Measurements from ENCODE around the gene FUT8.

Gene FUT8

DNA sequence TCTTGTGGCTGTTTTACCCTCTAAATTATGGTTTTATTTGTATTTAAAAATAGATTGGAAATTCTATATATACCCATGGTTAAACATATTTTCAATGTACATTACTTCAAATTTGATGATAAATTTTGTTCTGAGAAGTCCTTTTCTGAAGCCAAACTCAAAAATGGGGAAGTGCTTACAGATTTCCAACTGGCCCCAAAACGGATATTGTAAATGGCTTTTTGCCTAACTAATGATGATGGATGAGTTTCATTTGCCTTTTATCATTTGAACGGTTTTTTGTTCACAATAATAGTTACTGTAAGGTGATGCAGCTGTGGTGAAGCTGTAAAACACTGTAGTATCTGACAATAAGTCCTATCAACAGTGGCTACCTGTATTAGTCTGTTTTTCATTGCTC, 136.9 kb downstream of the FUT8 start:
- Histone ChIP-seq H3K9ac (ENCODE audit: low read depth in 1 of 2, low read length in 2 of 2) (no peak overlapping the region), H3K9me3 (ENCODE audit: control insufficient read depth in 2 of 2, low read length in 2 of 2) (no peaks in the 10 kb centered on the region), H3K4me1 (ENCODE audit: control insufficient read depth in 2 of 2, insufficient read depth in 2 of 2, low read length in 2 of 2) (no peaks in the 10 kb centered on the region), H3K4me3 (ENCODE audit: low read length in 2 of 2) (no peak overlapping the region), H3K27me3 (ENCODE audit: control insufficient read depth in 2 of 2, insufficient read depth in 2 of 2, low read length in 2 of 2) (no peaks in the 10 kb centered on the region), H3K36me3 (ENCODE audit: control insufficient read depth in 2 of 2, insufficient read depth in 2 of 2, low read length in 2 of 2) (no peaks in the 10 kb centered on the region), H3K27ac (ENCODE audit: low read depth in 2 of 2, low read length in 2 of 2) (no peak overlapping the region)

DNA sequence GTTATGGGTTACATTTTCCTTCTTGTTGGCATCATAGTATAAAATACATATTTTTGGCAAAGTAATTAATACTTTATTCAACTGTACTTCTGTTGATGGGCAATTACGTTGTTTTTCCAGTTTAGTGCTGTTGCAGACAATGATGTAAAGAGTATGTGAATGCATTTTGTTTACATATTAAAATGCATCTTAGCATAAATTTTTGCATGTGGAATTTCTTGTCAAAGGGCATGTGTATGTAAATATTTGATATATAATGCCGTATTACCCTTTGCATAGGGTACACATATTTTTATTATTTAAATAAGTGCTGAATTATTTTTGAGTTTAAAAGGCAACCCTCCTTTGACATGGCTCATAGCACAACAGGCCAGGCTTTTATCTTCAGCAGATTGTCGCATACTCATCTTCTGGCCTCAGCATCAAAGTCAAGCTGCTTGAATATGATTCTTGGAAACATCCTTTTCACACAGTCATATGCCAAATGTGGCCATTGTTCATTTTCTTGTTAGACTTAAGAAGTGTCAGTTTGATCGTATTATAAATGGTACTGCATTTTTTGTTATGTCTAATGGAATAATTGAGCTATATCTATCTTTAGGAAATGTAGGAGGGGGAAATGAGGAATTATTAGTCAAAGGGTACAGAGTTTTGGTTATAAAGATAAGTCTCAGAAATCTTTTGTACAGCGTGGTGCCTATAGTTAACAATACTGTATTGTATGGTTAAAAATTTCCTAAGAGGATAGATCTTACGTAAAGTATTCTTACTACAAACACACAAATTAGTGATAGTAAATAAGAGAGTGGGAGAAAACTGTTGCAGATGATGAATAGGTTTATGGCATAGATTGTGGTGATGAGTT, 138.5 kb downstream of the FUT8 start:
- no peaks in the 10 kb centered on the region for H3K27me3 ChIP-seq (ENCODE audit: control insufficient read depth in 2 of 2, insufficient read depth in 2 of 2, low read length in 2 of 2)
- H3K9me3 ChIP-seq (ENCODE audit: control insufficient read depth in 2 of 2, low read length in 2 of 2) = no peaks in the 10 kb centered on the region
- no peak overlapping the region for H3K9ac ChIP-seq (ENCODE audit: low read depth in 1 of 2, low read length in 2 of 2)
- no peak overlapping the region for H3K4me3 ChIP-seq (ENCODE audit: low read length in 2 of 2)
- no peaks in the 10 kb centered on the region for H3K36me3 ChIP-seq (ENCODE audit: control insufficient read depth in 2 of 2, insufficient read depth in 2 of 2, low read length in 2 of 2)
- no peak overlapping the region for H3K27ac ChIP-seq (ENCODE audit: low read depth in 2 of 2, low read length in 2 of 2)
- no peaks in the 10 kb centered on the region for H3K4me1 ChIP-seq (ENCODE audit: control insufficient read depth in 2 of 2, insufficient read depth in 2 of 2, low read length in 2 of 2)

DNA sequence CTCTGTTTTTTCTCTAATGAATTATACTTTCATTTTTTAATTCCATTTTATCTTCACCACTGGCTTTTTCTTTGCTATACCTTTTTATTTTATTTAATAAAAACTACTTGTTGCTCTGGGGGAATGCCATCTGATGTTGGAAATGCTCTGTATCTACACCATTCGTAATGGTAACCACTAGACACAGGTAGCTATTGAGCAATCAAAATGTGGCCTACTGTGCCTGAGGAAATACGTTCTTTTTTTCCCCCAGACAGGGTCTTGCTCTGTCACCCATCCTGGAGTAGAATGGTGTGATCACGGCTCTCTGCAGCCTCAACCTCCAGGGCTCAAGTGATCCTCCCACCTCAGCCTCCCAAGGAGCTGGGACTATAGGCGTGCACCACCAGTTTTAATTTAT, 140.2 kb downstream of the FUT8 start:
- Histone ChIP-seq H3K9ac (ENCODE audit: low read depth in 1 of 2, low read length in 2 of 2) (no peak overlapping the region), H3K36me3 (ENCODE audit: control insufficient read depth in 2 of 2, insufficient read depth in 2 of 2, low read length in 2 of 2) (no peaks in the 10 kb centered on the region), H3K9me3 (ENCODE audit: control insufficient read depth in 2 of 2, low read length in 2 of 2) (no peaks in the 10 kb centered on the region), H3K27ac (ENCODE audit: low read depth in 2 of 2, low read length in 2 of 2) (no peak overlapping the region), H3K4me1 (ENCODE audit: control insufficient read depth in 2 of 2, insufficient read depth in 2 of 2, low read length in 2 of 2) (no peaks in the 10 kb centered on the region), H3K27me3 (ENCODE audit: control insufficient read depth in 2 of 2, insufficient read depth in 2 of 2, low read length in 2 of 2) (no peaks in the 10 kb centered on the region), H3K4me3 (ENCODE audit: low read length in 2 of 2) (no peak overlapping the region)

DNA sequence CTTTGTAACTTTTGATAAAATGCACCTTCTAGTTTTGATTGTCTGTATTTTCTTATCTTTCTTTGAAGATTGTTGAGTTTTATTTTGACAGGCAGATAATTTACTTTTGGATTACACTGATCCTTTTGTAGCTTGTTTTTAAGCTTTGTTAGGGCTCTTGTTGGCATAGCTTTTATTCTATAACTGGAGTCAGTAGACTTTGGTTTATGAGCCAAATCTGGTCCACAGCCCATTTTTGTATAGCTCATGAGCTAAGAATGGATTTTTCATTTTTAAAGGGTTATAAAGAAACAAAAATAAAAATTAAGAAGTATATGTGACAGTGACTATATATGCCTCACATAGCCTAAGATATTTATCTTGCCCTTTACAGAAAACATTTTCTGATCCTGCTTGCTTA, 142.3 kb downstream of the FUT8 start:
- Histone ChIP-seq H3K36me3 (ENCODE audit: control insufficient read depth in 2 of 2, insufficient read depth in 2 of 2, low read length in 2 of 2) (no peaks in the 10 kb centered on the region), H3K4me1 (ENCODE audit: control insufficient read depth in 2 of 2, insufficient read depth in 2 of 2, low read length in 2 of 2) (no peaks in the 10 kb centered on the region), H3K9me3 (ENCODE audit: control insufficient read depth in 2 of 2, low read length in 2 of 2) (no peaks in the 10 kb centered on the region), H3K4me3 (ENCODE audit: low read length in 2 of 2) (no peak overlapping the region), H3K27ac (ENCODE audit: low read depth in 2 of 2, low read length in 2 of 2) (no peak overlapping the region), H3K9ac (ENCODE audit: low read depth in 1 of 2, low read length in 2 of 2) (no peak overlapping the region), H3K27me3 (ENCODE audit: control insufficient read depth in 2 of 2, insufficient read depth in 2 of 2, low read length in 2 of 2) (no peaks in the 10 kb centered on the region)

DNA sequence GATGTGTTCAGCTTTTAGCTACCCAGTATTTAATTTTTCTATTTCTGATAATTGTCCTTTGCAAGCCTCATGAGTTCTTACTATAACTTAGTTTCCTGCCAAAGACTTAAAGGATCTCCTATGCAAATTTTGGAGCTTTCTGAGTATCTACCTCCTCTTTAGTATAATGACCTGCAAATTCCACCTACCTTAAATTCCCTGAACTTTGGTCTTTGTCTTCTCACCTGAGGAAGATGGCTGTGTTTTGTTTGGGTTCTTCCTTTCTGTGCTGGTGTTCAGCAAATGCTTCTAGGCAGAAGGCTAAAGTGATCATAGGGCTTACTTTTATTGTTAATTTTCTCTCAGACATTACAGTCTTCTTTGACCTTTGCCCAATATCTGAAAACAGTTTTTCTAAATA, 142.8 kb downstream of the FUT8 start:
- Histone ChIP-seq H3K27me3 (ENCODE audit: control insufficient read depth in 2 of 2, insufficient read depth in 2 of 2, low read length in 2 of 2) (no peaks in the 10 kb centered on the region), H3K9me3 (ENCODE audit: control insufficient read depth in 2 of 2, low read length in 2 of 2) (no peaks in the 10 kb centered on the region), H3K4me1 (ENCODE audit: control insufficient read depth in 2 of 2, insufficient read depth in 2 of 2, low read length in 2 of 2) (no peaks in the 10 kb centered on the region), H3K36me3 (ENCODE audit: control insufficient read depth in 2 of 2, insufficient read depth in 2 of 2, low read length in 2 of 2) (no peaks in the 10 kb centered on the region), H3K9ac (ENCODE audit: low read depth in 1 of 2, low read length in 2 of 2) (no peak overlapping the region), H3K4me3 (ENCODE audit: low read length in 2 of 2) (no peak overlapping the region), H3K27ac (ENCODE audit: low read depth in 2 of 2, low read length in 2 of 2) (no peak overlapping the region)

DNA sequence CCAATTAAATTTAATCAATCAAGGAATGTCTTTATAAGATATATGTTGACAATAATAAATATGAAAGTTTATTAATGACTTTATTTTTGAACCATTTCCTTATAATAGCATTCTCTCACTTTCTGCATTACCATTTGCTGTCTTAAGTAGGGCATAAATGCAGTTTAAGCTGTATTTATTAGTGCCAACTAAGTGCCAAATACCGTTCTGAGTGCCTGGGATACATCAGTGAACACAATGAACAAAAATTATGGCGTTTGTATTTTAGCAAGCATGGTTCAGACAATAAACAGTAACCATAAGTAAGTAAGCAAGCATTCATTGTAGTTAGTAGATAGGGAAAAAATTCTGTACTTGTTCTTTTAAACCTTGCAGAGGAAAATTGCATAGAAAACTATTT, 145.8 kb downstream of the FUT8 start:
- H3K27ac ChIP-seq (ENCODE audit: low read depth in 2 of 2, low read length in 2 of 2) = no peak overlapping the region
- H3K9me3 ChIP-seq (ENCODE audit: control insufficient read depth in 2 of 2, low read length in 2 of 2) = no peaks in the 10 kb centered on the region
- H3K27me3 ChIP-seq (ENCODE audit: control insufficient read depth in 2 of 2, insufficient read depth in 2 of 2, low read length in 2 of 2) = no peaks in the 10 kb centered on the region
- no peak overlapping the region for H3K4me3 ChIP-seq (ENCODE audit: low read length in 2 of 2)
- no peaks in the 10 kb centered on the region for H3K36me3 ChIP-seq (ENCODE audit: control insufficient read depth in 2 of 2, insufficient read depth in 2 of 2, low read length in 2 of 2)
- no peak overlapping the region for H3K9ac ChIP-seq (ENCODE audit: low read depth in 1 of 2, low read length in 2 of 2)
- no peaks in the 10 kb centered on the region for H3K4me1 ChIP-seq (ENCODE audit: control insufficient read depth in 2 of 2, insufficient read depth in 2 of 2, low read length in 2 of 2)

DNA sequence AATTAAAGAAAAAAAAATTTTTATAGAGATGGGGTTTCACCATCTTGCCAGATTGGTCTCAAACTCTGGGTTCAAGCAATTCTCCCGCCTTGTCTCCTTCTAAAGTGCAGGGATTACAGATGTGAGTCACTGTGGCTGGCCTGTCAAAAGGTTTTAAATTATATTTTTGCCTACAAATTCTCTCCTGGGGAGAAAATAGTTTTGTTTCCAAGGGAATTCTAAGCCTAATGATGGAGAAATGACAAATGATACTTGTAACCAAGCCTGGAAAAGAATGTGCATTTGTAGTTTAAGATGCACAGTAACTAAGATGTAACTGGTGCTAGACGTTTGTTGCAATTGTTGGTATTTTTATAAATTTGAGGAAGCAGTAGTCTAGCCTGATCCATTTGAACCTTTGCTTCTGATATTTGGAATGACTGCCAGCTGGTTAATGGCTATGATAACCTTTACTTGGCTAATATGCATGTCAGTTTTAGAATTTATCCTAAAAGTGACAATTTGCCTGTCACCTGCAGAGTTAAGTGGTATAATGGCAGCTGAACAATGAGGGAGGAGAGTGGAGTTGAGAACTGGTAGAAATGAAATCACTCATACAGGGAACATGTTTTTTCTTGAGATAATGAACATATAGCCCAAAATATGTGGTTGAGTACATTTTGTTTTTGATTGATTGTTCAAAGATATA, 148.0 kb downstream of the FUT8 start:
- H3K4me1 ChIP-seq (ENCODE audit: control insufficient read depth in 2 of 2, insufficient read depth in 2 of 2, low read length in 2 of 2) = no peaks in the 10 kb centered on the region
- no peaks in the 10 kb centered on the region for H3K9me3 ChIP-seq (ENCODE audit: control insufficient read depth in 2 of 2, low read length in 2 of 2)
- H3K36me3 ChIP-seq (ENCODE audit: control insufficient read depth in 2 of 2, insufficient read depth in 2 of 2, low read length in 2 of 2) = no peaks in the 10 kb centered on the region
- no peak overlapping the region for H3K9ac ChIP-seq (ENCODE audit: low read depth in 1 of 2, low read length in 2 of 2)
- no peaks in the 10 kb centered on the region for H3K27me3 ChIP-seq (ENCODE audit: control insufficient read depth in 2 of 2, insufficient read depth in 2 of 2, low read length in 2 of 2)
- H3K4me3 ChIP-seq (ENCODE audit: low read length in 2 of 2) = no peak overlapping the region
- H3K27ac ChIP-seq (ENCODE audit: low read depth in 2 of 2, low read length in 2 of 2) = no peak overlapping the region

DNA sequence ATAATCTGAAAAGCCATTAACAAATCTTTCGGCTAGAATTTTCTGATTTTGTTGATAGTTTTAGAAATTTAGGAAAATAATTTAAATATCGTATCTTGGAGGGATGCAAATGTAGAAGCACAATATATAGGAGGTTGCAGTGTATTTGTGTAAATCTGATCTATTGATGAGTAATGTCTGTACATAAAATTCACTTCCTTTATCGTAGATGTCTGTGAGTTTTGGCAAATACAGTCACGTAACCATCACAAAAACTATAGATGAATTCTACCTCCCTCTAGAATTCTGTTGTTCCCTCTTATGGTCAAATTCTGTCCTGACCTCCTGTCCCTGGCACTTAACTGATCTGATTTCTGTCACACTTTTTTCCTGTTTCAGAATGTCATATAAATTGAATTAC, 151.8 kb downstream of the FUT8 start:
- no peak overlapping the region for H3K27ac ChIP-seq (ENCODE audit: low read depth in 2 of 2, low read length in 2 of 2)
- H3K4me1 ChIP-seq (ENCODE audit: control insufficient read depth in 2 of 2, insufficient read depth in 2 of 2, low read length in 2 of 2) = no peaks in the 10 kb centered on the region
- H3K36me3 ChIP-seq (ENCODE audit: control insufficient read depth in 2 of 2, insufficient read depth in 2 of 2, low read length in 2 of 2) = no peaks in the 10 kb centered on the region
- no peak overlapping the region for H3K9ac ChIP-seq (ENCODE audit: low read depth in 1 of 2, low read length in 2 of 2)
- no peak overlapping the region for H3K4me3 ChIP-seq (ENCODE audit: low read length in 2 of 2)
- H3K27me3 ChIP-seq (ENCODE audit: control insufficient read depth in 2 of 2, insufficient read depth in 2 of 2, low read length in 2 of 2) = no peaks in the 10 kb centered on the region
- no peaks in the 10 kb centered on the region for H3K9me3 ChIP-seq (ENCODE audit: control insufficient read depth in 2 of 2, low read length in 2 of 2)

DNA sequence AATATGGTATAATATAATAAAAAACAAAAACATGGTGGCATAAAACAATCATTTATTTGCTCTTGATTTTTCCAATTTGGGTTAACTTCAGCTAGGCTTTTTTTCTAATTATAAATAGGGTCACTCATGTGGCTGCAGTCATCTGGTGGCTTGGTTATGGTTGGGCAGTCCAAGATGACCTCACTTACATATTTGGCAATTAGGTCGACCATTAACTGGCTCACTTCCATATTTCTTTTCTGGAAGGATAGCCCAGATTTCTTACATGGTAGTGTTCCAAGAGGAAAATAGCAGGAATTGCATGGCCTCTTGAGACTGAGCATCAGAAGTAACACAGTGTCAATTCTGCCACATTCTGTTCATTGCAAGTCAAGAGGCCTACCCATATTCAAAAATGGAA, 153.4 kb downstream of the FUT8 start:
- Histone ChIP-seq H3K9ac (ENCODE audit: low read depth in 1 of 2, low read length in 2 of 2) (no peak overlapping the region), H3K27ac (ENCODE audit: low read depth in 2 of 2, low read length in 2 of 2) (no peak overlapping the region), H3K4me3 (ENCODE audit: low read length in 2 of 2) (no peak overlapping the region), H3K27me3 (ENCODE audit: control insufficient read depth in 2 of 2, insufficient read depth in 2 of 2, low read length in 2 of 2) (no peaks in the 10 kb centered on the region), H3K4me1 (ENCODE audit: control insufficient read depth in 2 of 2, insufficient read depth in 2 of 2, low read length in 2 of 2) (no peaks in the 10 kb centered on the region), H3K9me3 (ENCODE audit: control insufficient read depth in 2 of 2, low read length in 2 of 2) (no peaks in the 10 kb centered on the region), H3K36me3 (ENCODE audit: control insufficient read depth in 2 of 2, insufficient read depth in 2 of 2, low read length in 2 of 2) (no peaks in the 10 kb centered on the region)

DNA sequence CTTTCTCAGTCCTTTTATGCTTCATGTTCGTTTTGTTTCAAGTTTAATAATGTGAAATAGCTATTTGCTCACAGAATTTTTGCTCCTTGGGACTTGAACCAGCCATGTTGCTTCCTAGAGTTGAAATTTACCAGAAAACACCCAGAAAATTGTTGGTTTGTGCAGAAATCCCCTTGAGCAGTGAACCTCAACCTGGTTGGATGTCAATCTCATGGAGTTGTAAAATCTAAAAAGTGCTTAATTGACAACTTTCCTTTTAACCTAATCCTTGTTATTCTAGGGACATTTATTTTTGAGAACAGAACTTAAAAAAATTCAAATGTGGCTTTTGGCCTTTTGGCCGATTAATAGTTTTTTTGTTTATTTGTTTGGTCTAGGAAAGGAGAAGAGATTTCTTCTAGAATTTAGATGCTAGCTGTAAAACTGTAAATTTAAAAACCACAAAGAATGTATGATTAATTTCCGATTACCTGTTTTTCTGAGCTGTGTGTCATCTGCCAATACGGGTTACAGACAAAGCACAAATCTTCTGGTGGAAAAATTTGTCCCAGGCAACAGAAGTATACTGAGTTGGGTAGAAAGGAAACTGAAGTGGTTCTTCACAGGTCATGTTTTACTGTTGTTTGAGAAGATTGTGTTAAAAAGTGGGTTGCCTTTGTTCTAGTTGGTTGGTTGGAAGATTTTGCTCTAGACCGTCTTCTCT, 154.4 kb downstream of the FUT8 start:
- Histone ChIP-seq H3K4me1 (ENCODE audit: control insufficient read depth in 2 of 2, insufficient read depth in 2 of 2, low read length in 2 of 2) (no peaks in the 10 kb centered on the region), H3K27me3 (ENCODE audit: control insufficient read depth in 2 of 2, insufficient read depth in 2 of 2, low read length in 2 of 2) (no peaks in the 10 kb centered on the region), H3K4me3 (ENCODE audit: low read length in 2 of 2) (no peak overlapping the region), H3K9ac (ENCODE audit: low read depth in 1 of 2, low read length in 2 of 2) (no peak overlapping the region), H3K36me3 (ENCODE audit: control insufficient read depth in 2 of 2, insufficient read depth in 2 of 2, low read length in 2 of 2) (no peaks in the 10 kb centered on the region), H3K27ac (ENCODE audit: low read depth in 2 of 2, low read length in 2 of 2) (no peak overlapping the region), H3K9me3 (ENCODE audit: control insufficient read depth in 2 of 2, low read length in 2 of 2) (no peaks in the 10 kb centered on the region)
